HEK293T (cell line): ENCODE data around the gene ANO4.

Experiments used
- CTCF ChIA-PET: fragments of 350-600 bp; formaldehyde crosslinking; extraction: SDS; loops from one replicate; lab custom pipeline; 2021; ENCODE audit warnings: antibody characterized with exemption, inconsistent platforms; lab: Yijun Ruan, JAX
- POLR2A ChIA-PET: fragments of 350-600 bp; formaldehyde crosslinking; extraction: SDS; loops from one replicate; lab custom pipeline; 2020; ENCODE audit warnings: antibody characterized with exemption, inconsistent platforms; lab: Yijun Ruan, JAX
- DNase-seq: peaks from one replicate; pipeline ENCODE4 v3.0.0; 2012; ENCODE audit warnings: mixed read lengths; ENCODE audit errors: extremely low spot score
- ARNT ChIP-seq: fragments of 450-650 bp; IDR thresholded peaks from 2 replicates; pipeline ENCODE4 v1.6.1; 2017; ENCODE audit warnings: mild to moderate bottlenecking
- BHLHE40 ChIP-seq: fragments of 450-650 bp; IDR thresholded peaks from 2 replicates; pipeline ENCODE4 v1.6.1; 2016; ENCODE audit warnings: mild to moderate bottlenecking, moderate library complexity, borderline replicate concordance
- CTBP1 ChIP-seq: fragments of 450-650 bp; IDR thresholded peaks from 2 replicates; pipeline ENCODE4 v1.6.1; 2016; ENCODE audit warnings: borderline replicate concordance
- ELF4 ChIP-seq: fragments of 450-650 bp; IDR thresholded peaks from 2 replicates; pipeline ENCODE4 v1.6.1; 2017; ENCODE audit warnings: antibody characterized with exemption
- FOXA1 ChIP-seq: fragments of 450-650 bp; IDR thresholded peaks from 2 replicates; pipeline ENCODE4 v1.6.1; 2016; ENCODE audit warnings: mild to moderate bottlenecking
- FOXK2 ChIP-seq: fragments of 450-650 bp; IDR thresholded peaks from 2 replicates; pipeline ENCODE4 v1.6.1; 2016; ENCODE audit warnings: mild to moderate bottlenecking
- FOXM1 ChIP-seq: fragments of 450-650 bp; IDR thresholded peaks from 2 replicates; pipeline ENCODE4 v1.6.1; 2017; ENCODE audit warnings: mild to moderate bottlenecking, borderline replicate concordance
- HDGF ChIP-seq: fragments of 450-650 bp; IDR thresholded peaks from 2 replicates; pipeline ENCODE4 v1.6.1; 2017; ENCODE audit warnings: antibody characterized with exemption, borderline replicate concordance
- L3MBTL2 ChIP-seq: fragments of 450-650 bp; conservative IDR thresholded peaks from 2 replicates; pipeline ENCODE4 v1.6.1; 2016; ENCODE audit warnings: mild to moderate bottlenecking
- LEF1 ChIP-seq: fragments of 450-650 bp; IDR thresholded peaks from 2 replicates; pipeline ENCODE4 v1.6.1; 2017; ENCODE audit warnings: mild to moderate bottlenecking, borderline replicate concordance
- NFRKB ChIP-seq: fragments of 450-650 bp; IDR thresholded peaks from 2 replicates; pipeline ENCODE4 v1.6.1; 2016; ENCODE audit warnings: mild to moderate bottlenecking, moderate library complexity
- SP1 ChIP-seq: fragments of 450-650 bp; IDR thresholded peaks from 2 replicates; pipeline ENCODE4 v1.6.1; 2017
- SUZ12 ChIP-seq: fragments of 450-650 bp; IDR thresholded peaks from 2 replicates; pipeline ENCODE4 v1.6.1; 2016; ENCODE audit warnings: mild to moderate bottlenecking
- TARDBP ChIP-seq: fragments of 450-650 bp; IDR thresholded peaks from 2 replicates; pipeline ENCODE4 v1.6.1; 2016
- ZNF384 ChIP-seq: fragments of 450-650 bp; IDR thresholded peaks from 2 replicates; pipeline ENCODE4 v1.6.1; 2016
- TF ChIP-seq, protein P1 (sequence below): fragments of 450-650 bp; IDR thresholded peaks from 2 replicates; pipeline ENCODE4 v1.6.1; 2016

The ANO4 gene

DNA sequence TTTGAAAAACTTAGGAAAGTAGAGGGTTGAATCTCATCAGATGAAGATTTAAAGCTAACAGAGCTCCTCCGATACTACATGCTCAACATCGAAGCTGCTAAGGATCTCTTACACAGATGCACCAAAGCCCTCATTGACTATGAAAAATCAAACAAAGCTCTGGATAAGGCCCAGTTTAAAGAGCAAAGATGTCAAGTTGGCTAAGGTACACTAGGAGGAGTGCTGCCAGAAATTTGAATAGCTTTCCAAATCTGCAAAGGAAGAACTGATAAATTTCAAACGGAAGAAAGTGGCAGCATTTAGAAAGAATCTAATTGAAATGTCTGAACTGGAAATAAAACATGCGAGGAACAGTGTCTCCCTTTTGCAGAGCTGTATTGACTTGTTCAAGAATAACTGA is 274.3 kb downstream of the ANO4 start:
- no peak for DNase-seq
- CTCF ChIA-PET, result interaction anchor here (0.6 kb wide), 1 partner anchor 10 kb away, joined by 3 read pairs; no protein-coding TSS in a partner anchor
- POLR2A ChIA-PET, result no interaction called here
- TF ChIP-seq CTBP1 (no peak), ARNT (no peak), FOXK2 (no peak), FOXM1 (no peak), TARDBP (no peak), ELF4 (no peak), SUZ12 (no peak), SP1 (no peak), BHLHE40 (no peak), LEF1 (no peak)
- TF ChIP-seq, protein P1, sequence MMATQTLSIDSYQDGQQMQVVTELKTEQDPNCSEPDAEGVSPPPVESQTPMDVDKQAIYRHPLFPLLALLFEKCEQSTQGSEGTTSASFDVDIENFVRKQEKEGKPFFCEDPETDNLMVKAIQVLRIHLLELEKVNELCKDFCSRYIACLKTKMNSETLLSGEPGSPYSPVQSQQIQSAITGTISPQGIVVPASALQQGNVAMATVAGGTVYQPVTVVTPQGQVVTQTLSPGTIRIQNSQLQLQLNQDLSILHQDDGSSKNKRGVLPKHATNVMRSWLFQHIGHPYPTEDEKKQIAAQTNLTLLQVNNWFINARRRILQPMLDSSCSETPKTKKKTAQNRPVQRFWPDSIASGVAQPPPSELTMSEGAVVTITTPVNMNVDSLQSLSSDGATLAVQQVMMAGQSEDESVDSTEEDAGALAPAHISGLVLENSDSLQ, result no peak

DNA sequence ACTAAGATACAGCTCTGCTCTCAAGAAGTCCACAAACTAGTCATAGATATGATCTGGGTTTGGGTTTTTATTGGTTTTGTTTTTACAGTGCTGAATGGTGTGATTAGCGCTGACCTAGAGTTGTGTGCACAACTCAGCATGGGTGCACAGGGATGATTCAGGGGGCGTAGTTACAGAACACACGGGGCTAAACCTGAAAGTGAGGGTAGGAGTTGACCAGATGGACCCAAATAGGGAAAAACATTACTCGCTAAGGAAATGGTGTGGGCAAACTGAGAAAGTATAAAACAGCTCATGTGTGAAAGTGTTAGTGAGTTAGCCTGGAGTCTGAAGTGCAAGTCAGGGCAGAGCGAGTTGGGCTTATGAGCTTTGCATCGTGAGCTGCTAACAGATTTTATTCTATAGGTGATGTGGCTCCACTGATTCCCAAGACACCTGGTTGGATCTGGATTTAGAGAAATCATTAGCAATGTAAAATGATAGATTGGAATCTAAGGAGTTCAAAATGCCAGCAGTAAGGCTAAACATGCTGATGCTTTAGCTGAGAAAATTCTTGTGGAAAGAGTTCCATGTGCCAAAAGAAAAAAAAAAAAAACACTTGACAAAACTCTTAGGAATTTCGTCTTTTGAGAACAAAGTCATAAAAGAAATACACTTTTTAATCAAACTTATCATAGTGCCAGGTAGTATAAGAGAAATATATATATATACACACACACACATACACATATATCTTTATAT is 280.5 kb downstream of the ANO4 start:
- TF ChIP-seq FOXM1 (no peak), SUZ12 (no peak), CTBP1 (no peak), FOXA1 (no peak), ARNT (no peak), FOXK2 (no peak), SP1 (no peak), L3MBTL2 (no peak), HDGF (no peak), ELF4 (no peak), TARDBP (no peak), LEF1 (no peak), ZNF384 (no peak), NFRKB (no peak), BHLHE40 (no peak)
- TF ChIP-seq, protein P1, result no peak
- ChIA-PET POLR2A (interaction anchor here (0.6 kb wide), 1 partner anchor 21 kb away, joined by 3 read pairs; no protein-coding TSS in a partner anchor), CTCF (no interaction called here)
- no peak for DNase-seq

DNA sequence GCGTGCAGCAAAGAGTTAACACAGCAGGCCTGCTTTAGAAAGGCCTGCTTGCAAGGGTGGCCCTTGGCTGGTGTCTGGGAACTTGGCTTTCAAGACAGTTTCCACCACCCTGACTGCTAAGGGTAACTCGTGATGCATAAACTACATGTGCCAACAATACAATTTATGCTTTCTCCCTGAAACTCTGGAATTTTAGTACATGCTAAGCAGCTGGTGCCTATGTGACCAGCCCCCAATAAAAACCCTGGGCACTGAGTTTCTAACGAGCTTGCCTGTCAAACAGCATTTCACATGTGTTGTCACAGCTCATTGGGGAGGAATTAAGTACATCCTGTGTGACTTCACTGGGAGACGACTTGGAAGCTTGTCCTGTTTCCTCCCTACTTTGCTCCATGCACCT is 282.3 kb downstream of the ANO4 start:
- POLR2A ChIA-PET, result no interaction called here
- CTCF ChIA-PET, result no interaction called here
- no peak for TF ChIP-seq SUZ12
- TF ChIP-seq FOXM1, result no peak
- TF ChIP-seq SP1, result no peak
- TF ChIP-seq, protein P1, result no peak
- TF ChIP-seq CTBP1, result no peak
- no peak for TF ChIP-seq TARDBP
- no peak for TF ChIP-seq L3MBTL2
- no peak for TF ChIP-seq BHLHE40
- TF ChIP-seq ELF4, result no peak
- no peak for TF ChIP-seq FOXA1
- no peak for TF ChIP-seq HDGF
- TF ChIP-seq NFRKB, result no peak
- TF ChIP-seq ARNT, result no peak
- no peak for TF ChIP-seq FOXK2
- no peak for DNase-seq

DNA sequence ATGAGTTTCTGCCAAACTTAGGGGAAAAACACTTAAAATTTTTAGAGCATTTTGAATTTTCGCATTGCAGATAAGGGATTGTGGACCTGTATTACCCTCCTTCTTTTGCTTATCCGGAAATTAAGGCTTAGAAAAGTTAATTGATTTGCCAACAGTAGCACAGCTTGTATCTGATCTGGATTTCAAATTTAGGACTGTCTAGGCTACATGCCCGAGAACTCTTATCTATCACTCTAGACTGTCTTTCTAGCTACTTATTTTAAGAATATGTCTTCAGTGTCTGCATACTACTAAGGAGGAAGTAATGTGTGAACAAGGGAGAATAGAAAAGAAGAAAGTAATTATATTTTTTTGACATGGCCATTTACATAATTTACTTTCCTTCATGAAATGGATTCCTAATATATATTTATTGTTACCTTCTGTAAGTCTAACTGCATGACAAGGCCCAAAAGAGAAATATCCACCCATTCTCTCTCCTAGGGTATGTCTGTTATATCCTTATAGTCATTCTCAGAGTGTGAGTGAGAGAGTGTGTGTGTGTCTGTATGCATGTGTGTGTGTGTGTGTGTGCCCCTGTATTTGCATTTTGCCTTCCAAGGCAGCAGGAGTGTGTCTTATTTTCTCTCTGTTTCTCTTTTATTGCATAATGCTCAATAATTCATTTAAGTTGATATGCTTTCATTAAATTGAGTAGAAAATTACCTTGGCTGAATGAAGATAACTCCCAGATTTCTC is 283.4 kb downstream of the ANO4 start:
- no peak for DNase-seq
- ChIA-PET CTCF (no interaction called here), POLR2A (no interaction called here)
- TF ChIP-seq FOXM1, result no peak
- TF ChIP-seq BHLHE40, result no peak
- TF ChIP-seq CTBP1, result no peak
- TF ChIP-seq, protein P1, result no peak
- no peak for TF ChIP-seq NFRKB
- no peak for TF ChIP-seq FOXA1
- no peak for TF ChIP-seq L3MBTL2
- no peak for TF ChIP-seq ZNF384
- TF ChIP-seq LEF1, result no peak
- TF ChIP-seq SUZ12, result no peak
- TF ChIP-seq HDGF, result no peak
- TF ChIP-seq ARNT, result no peak
- no peak for TF ChIP-seq FOXK2
- TF ChIP-seq SP1, result no peak

DNA sequence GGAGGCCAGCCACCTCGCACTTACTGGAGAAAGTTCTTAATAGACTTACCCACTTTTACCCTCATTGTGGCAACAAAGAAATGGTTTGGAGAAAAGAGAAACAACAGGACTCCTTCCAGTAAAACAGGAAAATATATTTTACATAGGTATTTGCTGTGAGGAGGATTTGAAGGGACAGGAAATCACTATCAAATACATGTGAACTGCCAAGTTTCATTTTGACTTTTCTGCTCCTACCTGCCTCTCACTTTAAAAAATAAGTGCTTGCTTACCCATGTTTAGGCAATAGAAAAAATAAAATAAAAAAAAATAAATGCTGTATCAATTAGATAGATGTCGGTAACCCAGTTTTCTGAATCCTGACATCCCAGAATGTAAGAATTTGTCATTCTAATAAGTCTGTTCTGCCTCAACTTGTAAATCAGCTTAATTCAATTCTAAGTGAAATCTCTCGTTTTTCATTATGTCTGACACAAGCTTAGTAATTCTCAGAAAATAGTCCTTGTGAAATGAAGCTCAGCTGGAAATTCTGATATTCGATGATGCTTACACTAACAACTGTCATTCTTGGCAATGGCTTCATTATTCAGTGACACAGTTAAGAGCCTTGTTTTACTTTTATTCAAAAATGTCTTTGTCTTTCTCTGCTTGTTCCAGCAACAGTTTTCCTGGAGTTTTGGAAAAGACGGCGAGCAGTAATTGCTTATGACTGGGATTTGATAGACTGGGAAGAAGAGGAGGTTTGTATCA is 284.1 kb downstream of the ANO4 start:
- ChIA-PET POLR2A (no interaction called here), CTCF (interaction anchor here (0.7 kb wide), 1 partner anchor 10 kb away, joined by 3 read pairs; no protein-coding TSS in a partner anchor)
- no peak for TF ChIP-seq HDGF
- TF ChIP-seq ZNF384, result no peak
- TF ChIP-seq SP1, result no peak
- TF ChIP-seq L3MBTL2, result no peak
- TF ChIP-seq SUZ12, result no peak
- TF ChIP-seq, protein P1, result no peak
- TF ChIP-seq BHLHE40, result no peak

More for the DNA sequence above, 284.1 kb downstream of the ANO4 start:
- DNase-seq, result no peak
